K562 (cell line): ENCODE results near the gene NRTN. TPM values are rescaled to one million over a fixed set of nuclear protein-coding genes. Genes with fewer than 3 reads are reported as not detected.

Experiments used
- ATF7 ChIP-seq: fragments of 450-650 bp; IDR thresholded peaks from 2 replicates; pipeline ENCODE4 v1.7.1; 2014; ENCODE audit warnings: mild to moderate bottlenecking, moderate library complexity
- E2F5 ChIP-seq: sonication (generic); formaldehyde crosslinking; IDR thresholded peaks from 2 replicates; pipeline ENCODE4 v1.8.0; 2022; ENCODE audit warnings: mild to moderate bottlenecking, missing genetic modification reagents
- ELK3 ChIP-seq: fragments of 450-650 bp; formaldehyde crosslinking; IDR thresholded peaks from 2 replicates; pipeline ENCODE4 v1.4.0; 2020; ENCODE audit warnings: mild to moderate bottlenecking
- FOXO4 ChIP-seq: fragments of 450-650 bp; formaldehyde crosslinking; IDR thresholded peaks from 2 replicates; pipeline ENCODE4 v1.4.0; 2020; ENCODE audit warnings: mild to moderate bottlenecking, moderate library complexity
- GATA2 ChIP-seq: sonication (generic); formaldehyde crosslinking; IDR thresholded peaks from 2 replicates; pipeline ENCODE4 v1.4.0; 2020; ENCODE audit warnings: mild to moderate bottlenecking, missing genetic modification reagents
- KLF10 ChIP-seq: fragments of 250-450 bp; sonication (Bioruptor Pico); IDR thresholded peaks from 2 replicates; pipeline ENCODE4 v1.6.1; 2021; ENCODE audit warnings: matching md5 sums
- NFYB ChIP-seq: IDR thresholded peaks from 2 replicates; pipeline ENCODE4 v1.6.1; 2011; ENCODE audit warnings: mild to moderate bottlenecking, moderate library complexity; ENCODE audit not compliant: insufficient read length; ENCODE audit errors: extremely low read depth
- RAD21 ChIP-seq, 2 experiments: fragments of 250-450 bp in 1 of 2; fragments of 450-650 bp in 1 of 2; sonication (Bioruptor Pico) in 1 of 2; formaldehyde crosslinking in 1 of 2; IDR thresholded peaks in 1 of 2; conservative IDR thresholded peaks in 1 of 2; 2 replicates each; pipeline versions ENCODE4 v1.4.0 to v1.8.0; 2020 to 2022; ENCODE audit warnings: mild to moderate bottlenecking in 2 of 2, moderate library complexity in 1 of 2
- RHOXF2B ChIP-seq: fragments of 250-450 bp; sonication (Bioruptor Pico); conservative IDR thresholded peaks from 2 replicates; pipeline ENCODE4 v1.5.1; 2021
- TFAP4 ChIP-seq: sonication (generic); formaldehyde crosslinking; IDR thresholded peaks from 2 replicates; pipeline ENCODE4 v1.8.0; 2022; ENCODE audit warnings: missing genetic modification reagents, mild to moderate bottlenecking, moderate library complexity, borderline replicate concordance
- TFE3 ChIP-seq: fragments of 450-650 bp; formaldehyde crosslinking; IDR thresholded peaks from 2 replicates; pipeline ENCODE4 v1.4.0; 2020; ENCODE audit warnings: mild to moderate bottlenecking, mixed read lengths
- ZBTB1 ChIP-seq: sonication (generic); formaldehyde crosslinking; IDR thresholded peaks from 2 replicates; pipeline ENCODE4 v1.8.1; 2023; ENCODE audit warnings: missing genetic modification reagents, low read depth, mild to moderate bottlenecking, borderline replicate concordance
- ZBTB43 ChIP-seq: sonication (generic); formaldehyde crosslinking; IDR thresholded peaks from 2 replicates; pipeline ENCODE4 v1.8.0; 2023; ENCODE audit warnings: mild to moderate bottlenecking, missing genetic modification reagents
- ZHX1 ChIP-seq: fragments of 150-350 bp; conservative IDR thresholded peaks from 2 replicates; pipeline ENCODE4 v1.6.1; 2014; ENCODE audit warnings: low read length
- ZNF444 ChIP-seq: fragments of 250-450 bp; sonication (Bioruptor Pico); IDR thresholded peaks from 2 replicates; pipeline ENCODE4 v1.4.0; 2020; ENCODE audit warnings: mild to moderate bottlenecking, moderate library complexity
- ZNF740 ChIP-seq, 3 experiments: fragments of 200-800 bp in 1 of 3; sonication (Bioruptor generic) in 1 of 3; sonication (generic) in 1 of 3; formaldehyde crosslinking in 1 of 3; IDR thresholded peaks; 2 replicates each; pipeline versions ENCODE4 v1.6.1 to v1.8.0; 2016 to 2022; ENCODE audit warnings: mild to moderate bottlenecking in 2 of 3, missing compliant biosample characterization in 2 of 3, missing genetic modification characterization in 2 of 3, missing genetic modification reagents in 1 of 3
- polyA plus RNA-seq, 8 experiments: library from polyadenylated mRNA; depleted of rRNA in 4 of 8; stranded (reverse) in 5 of 8; unstranded in 3 of 8; fragments of >200 nt; fragmentation: Nextera tagmentation in 2 of 8; fragmentation: Illumina TruSeq in 1 of 8; extraction: Ambion mirVana in 2 of 8; extraction: Trizol in 1 of 8; gene quantifications; 2 replicates each; pipeline versions ENCODE4 v1.2.1 to v1.2.3, GENCODE V29; 2011 to 2014; ENCODE audit warnings: inconsistent platforms in 1 of 8, missing spikeins in 1 of 8
- total RNA-seq, 7 experiments: library from RNA; depleted of rRNA in 6 of 7; stranded (reverse); fragments of >200 nt in 6 of 7; fragmentation: Illumina TruSeq in 2 of 7; extraction: Trizol in 2 of 7; gene quantifications; 2 replicates each; pipeline versions ENCODE4 v1.2.1 to v1.2.3, GENCODE V29; 2011 to 2021; ENCODE audit warnings: low replicate concordance in 1 of 7

The NRTN gene
- total and polyA plus RNA-seq, 9 of the 15 experiments (the other 6 are each of a cell fraction or from before 2014, with no cell fraction given) = 0.62 to 8.1 (median 1.6) TPM; not detected in 2

GRCh38 chr19:5820785-5821184 is 15.9 kb downstream of the NRTN start (continued):
- TF ChIP-seq FOXO4 (no peak), NFYB (no peak), ZHX1 (no peak), ZNF444 (CRISPR knock-in tag) (no peak), ZBTB1 (no peak), ATF7 (no peak), E2F5 (CRISPR knock-in tag) (no peak), TFE3 (CRISPR knock-in tag) (no peak), KLF10 (CRISPR knock-in tag) (no peak), ZNF740 (CRISPR knock-in tag; IDR thresholded peaks at IDR 0.05) (no peak), ZNF740 (tag; IDR thresholded peaks at IDR 0.05) (no peak), ZBTB43 (CRISPR knock-in tag) (no peak), TFAP4 (no peak), RHOXF2B (CRISPR knock-in tag) (no peak), GATA2 (CRISPR knock-in tag) (no peak), ELK3 (CRISPR knock-in tag) (no peak), RAD21 (CRISPR knock-in tag; conservative IDR thresholded peaks at IDR 0.05 in 1 of 2, IDR thresholded peaks at IDR 0.05 in 1 of 2) (no peak)
